GM18505 (cell line): Measurements from ENCODE around the gene GGT6.

Experiments
- ATAC-seq: cut with Tn5 transposase; IDR thresholded peaks from one replicate; pipeline ENCODE4 v1.9.1; 2021; ENCODE audit not compliant: unreplicated experiment
- POLR2A ChIP-seq: IDR thresholded peaks from 4 replicates; pipeline ENCODE4 v1.6.1; 2011; ENCODE audit warnings: borderline replicate concordance; ENCODE audit not compliant: insufficient read depth, insufficient read length; ENCODE audit errors: extremely low read depth

The GGT6 gene

DNA sequence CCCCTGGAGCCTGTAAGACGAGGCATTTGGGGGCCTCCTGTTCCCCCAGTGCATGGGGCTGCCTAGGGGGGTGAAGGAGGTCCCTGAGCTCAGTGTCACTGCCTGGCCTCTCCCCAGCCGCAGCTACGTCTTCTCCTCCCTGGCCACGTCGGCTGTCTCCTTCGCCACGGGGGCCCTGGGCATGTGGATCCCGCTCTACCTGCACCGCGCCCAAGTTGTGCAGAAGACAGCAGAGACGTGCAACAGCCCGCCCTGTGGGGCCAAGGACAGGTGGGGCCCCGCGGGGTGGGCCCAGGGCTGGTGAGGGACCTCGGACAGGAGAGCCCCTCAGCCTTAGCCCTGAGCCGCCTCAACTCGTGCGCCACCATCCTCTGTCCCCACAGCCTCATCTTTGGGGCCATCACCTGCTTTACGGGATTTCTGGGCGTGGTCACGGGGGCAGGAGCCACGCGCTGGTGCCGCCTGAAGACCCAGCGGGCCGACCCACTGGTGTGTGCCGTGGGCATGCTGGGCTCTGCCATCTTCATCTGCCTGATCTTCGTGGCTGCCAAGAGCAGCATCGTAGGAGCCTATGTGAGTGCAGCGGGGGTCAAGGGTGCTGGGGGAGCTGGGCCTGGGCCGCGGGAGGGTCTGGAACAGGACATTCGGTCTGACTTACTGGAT, 27.4 kb downstream of the GGT6 start:
- TF ChIP-seq POLR2A, result no peak
- ATAC-seq, result no peak

DNA sequence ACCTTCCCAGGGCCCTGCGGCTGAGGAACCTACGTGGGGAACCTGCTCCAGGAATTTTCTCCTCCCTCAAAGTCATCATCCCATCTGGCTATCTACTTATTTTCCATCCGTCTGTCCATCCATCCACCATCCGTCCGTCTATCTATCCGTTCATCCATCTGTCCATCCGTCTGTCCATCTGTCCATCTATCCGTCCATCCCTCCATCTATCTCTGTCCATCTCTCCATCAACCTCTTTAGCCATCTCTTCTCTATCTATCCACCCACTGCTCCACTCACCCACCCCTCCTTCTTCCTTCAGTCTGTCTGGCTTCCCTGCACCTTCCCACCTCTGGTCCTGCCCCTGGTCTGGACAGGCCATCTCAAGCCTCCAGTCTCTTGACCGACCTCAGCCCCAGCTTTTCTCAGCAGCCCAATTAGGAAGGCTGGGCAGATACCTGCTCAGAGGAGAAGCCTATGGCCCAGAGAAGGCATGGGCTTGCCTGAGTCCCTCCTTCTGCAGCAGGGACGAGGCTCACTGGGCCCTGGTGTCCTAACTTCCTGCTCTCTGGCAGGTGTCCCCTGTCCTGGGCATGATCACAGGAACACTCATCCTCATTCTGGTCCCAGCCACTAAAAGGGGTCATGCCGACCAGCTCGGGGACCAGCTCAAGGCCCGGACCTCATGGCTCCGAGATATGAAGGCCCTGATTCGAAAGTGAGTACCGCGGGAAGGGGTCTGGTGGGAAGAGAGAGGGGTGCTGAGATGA, 28.2 kb downstream of the GGT6 start:
- ATAC-seq, result no peak
- TF ChIP-seq POLR2A, result no peak

DNA sequence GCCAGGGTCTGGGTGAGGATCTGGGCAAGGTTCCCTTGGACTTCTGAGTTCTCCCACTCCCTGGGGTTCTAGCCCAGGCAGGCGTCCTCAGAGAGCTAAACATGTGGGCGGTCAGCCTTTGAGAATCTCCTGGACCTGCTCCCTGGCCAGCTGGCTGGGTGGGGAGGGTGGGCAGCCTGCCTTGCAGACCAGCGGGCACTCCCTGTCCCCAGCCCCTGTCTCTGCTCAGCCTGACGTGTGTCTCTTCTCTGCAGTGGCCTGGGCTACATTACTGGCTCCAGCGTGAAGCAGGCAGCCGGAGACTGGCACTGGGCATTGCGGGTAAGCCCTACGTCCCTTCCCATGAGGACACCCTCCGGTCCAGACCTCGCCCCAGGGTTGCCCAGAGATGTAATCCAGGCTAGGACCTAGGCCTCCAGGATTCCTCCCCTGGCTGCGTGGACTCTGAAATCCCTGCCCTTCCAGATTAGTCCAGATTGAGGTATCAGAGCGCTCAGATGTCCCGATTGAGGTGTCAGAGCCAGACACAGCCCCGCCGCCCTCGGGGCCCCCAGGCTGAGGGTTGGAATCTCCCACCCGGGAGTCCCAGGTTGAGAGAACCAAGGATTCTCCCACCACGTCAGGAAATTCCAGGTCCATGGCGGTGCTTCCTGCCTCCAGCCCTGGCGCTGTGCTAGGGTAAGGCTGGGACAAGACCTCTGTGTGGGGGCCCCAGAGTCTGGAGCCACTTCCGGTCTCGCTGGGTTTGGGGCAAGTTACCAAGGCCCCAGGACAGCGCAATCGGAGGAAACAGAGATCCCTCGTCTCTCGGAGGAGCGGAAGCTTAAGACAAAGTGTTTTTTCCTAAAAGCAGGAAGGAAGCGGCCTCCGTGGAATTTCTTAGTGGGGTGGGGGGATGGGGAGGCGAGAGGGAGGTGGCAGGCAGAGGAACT, 29.3 kb downstream of the GGT6 start:
- no peak for TF ChIP-seq POLR2A
- ATAC-seq, result no peak

DNA sequence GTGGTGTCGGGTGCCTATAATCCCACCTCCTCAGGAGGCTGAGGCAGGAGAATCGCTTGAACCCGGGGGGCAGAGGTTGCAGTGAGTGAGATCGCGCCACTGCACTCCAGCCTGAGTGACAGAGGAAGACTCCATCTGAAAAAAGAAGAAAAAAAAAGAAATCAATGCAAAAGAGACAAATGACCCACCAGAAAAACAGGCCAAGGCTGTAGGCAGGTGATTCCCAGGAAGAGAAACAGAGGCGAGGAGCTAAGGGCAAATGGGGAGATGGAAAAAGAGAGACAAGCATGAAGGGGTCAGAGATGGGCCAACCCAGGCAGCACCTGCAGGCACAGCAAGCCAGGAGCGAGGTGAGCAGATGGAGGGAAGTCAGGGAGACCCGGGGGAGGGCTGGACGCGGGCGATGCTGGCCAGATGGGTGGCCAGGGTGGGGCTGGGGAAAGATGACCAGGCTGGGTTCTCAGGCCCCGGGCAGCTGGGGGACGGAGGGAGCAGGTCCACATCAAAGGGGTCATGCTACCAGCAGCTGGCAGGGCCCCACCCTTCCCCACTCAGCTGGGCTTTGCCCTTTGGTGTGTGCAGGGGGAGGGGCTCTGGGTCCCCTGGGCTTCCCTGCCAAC, 30.7 kb downstream of the GGT6 start:
- no peak for TF ChIP-seq POLR2A
- ATAC-seq, result no peak

DNA sequence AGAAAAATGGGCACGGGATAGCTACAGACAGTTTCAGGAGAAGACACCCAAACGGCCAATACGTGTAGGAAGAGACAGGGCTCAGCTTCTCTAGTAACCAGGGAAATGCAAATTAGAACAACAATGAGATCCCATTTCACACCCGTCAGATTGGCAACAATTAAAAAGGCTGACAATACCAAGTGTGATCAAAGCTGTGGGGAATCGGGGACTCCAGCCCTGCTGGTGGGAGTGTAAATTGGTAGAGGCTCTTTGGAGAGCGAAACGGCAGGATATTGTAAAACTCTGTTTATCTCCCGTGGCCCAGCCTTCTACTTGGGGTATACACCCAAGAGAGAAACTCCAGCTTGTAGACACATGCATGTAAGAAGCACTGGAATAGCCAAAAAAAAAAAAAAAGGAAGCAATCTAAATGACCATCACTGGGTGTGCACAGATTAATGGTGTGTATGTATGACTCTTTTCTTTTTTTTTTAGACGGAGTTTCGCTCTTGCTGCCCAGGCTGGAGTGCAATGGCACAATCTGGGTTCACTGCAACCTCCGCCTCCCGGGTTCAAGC, 32.7 kb downstream of the GGT6 start:
- ATAC-seq, result no peak

DNA sequence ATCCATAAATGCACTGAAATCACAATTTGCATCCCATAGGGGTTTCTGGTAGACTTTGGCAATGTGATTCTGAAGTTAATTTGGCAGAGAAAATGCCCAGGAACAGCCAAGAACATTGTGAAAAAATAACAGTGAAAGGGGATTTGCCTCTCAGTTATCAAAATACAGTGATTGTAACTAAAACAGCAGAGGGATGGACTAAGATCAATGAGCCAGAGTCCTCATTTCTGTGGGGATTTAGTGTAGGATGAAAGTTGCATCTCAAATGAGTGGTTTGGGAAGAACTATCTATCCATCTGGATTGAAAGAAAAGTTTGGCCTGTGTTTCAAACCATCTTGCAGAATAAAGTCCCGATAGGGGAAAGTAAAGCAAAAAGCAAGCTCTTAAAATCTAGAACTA, 33.2 kb downstream of the GGT6 start:
- ATAC-seq, result no peak
- no peak for TF ChIP-seq POLR2A

More for the DNA sequence above, 32.7 kb downstream of the GGT6 start:
- TF ChIP-seq POLR2A, result no peak

DNA sequence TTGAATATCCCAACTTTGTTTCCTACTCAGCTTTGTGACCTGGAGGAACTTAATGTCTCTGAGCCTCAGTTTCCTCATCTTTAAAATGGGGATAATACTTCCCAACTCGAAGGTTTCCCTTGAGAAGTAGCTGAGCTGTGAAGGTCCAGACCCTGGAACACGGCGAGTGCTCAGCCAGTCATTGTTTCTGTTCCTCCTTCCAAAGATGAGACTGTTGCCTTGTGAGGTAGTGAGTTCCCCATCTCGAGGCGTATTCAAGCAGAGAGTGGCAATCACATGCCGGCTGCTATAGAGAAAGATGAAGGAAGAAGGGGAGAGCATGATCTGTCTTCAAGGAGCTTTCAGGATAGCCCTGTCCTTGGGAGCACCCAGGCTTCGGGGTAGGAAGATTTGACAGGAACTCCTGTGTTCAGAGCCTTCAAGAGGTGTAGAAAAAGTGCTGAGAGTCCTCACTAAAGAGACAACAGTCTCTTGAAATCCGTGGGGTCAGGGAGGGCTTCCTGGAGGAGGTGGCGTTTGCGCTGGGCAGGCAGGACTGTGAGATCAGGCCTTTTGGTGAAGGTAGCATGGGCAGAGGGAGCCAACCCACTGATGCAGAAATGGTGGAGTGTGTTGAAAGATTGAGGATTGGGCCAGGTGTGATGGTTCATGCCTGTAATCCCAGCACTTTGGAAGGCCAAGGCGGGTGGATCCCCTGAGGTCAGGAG, 34.5 kb downstream of the GGT6 start:
- TF ChIP-seq POLR2A, result no peak
- no peak for ATAC-seq

DNA sequence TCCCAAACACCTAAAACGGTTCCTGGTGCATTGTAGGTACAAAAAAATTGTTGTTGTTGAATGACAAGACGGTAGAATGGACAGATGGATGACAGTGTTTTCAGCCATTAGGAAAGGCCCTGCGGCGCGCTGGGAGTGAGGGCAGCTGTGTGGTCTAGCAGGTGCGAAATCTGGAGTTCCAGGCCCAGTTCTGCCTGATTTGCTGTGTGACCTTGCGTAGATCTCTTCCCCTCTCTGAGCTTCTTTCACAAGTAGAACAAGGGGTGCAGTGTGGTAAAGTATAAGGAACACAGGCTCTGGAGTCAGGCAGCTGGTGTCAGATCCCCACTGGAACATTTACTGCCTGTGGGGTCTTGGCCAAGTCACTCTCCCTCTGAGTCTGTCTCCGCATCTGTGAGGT, 36.4 kb downstream of the GGT6 start:
- no peak for TF ChIP-seq POLR2A
- no peak for ATAC-seq

DNA sequence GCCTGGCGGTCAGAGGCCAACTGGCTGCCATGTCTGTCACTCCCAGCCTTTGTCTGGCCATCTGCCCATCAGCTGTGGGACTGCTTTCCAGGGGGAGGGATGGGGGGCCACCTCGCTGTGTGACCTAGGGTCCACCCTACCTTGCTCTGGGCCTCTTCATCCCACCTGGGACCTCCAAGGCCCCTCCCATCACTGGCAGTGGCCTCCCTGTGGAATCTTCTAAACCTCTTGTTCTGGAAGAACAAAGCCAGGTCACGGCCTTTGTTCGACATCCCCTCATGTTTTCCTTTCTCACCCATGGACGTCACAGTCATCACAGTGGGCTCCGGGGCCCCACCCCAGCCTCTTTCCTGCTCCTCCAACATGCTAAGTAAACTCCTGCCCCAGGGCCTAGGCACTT, 37.7 kb downstream of the GGT6 start:
- ATAC-seq, result no peak
- TF ChIP-seq POLR2A, result no peak

DNA sequence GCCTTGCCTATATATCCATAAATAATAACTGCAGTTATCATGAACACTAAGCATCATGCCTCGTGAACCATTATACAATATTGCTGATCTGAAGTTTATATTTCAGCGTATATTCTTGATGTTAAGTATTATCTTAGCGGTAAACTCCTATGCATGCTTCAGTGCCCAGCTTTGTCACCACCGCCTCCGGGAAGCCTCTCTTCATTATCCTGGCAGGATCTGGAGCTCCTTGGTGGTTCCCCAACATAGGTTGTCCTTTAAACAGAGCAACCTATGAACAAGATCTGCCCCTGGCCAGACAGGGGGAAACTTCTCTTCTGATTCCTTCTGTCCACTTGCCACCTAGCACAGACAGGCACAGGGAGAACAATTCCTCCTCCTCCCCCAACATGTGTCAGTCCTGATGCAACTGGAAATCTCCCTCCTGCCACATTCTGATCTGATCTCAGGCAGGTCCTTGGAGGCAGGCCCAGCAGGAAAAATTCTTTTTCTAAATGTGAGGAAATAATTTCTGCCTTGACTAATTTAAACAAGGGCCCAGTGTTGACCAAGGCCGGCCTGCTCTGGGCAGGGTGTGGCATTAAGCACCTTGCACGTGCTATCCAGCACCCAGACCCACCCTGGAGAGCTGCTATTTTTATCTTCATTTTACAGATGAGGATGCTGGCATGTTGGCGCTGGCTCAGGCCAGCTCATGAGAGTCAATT, 39.3 kb downstream of the GGT6 start:
- no peak for ATAC-seq
- no peak for TF ChIP-seq POLR2A

DNA sequence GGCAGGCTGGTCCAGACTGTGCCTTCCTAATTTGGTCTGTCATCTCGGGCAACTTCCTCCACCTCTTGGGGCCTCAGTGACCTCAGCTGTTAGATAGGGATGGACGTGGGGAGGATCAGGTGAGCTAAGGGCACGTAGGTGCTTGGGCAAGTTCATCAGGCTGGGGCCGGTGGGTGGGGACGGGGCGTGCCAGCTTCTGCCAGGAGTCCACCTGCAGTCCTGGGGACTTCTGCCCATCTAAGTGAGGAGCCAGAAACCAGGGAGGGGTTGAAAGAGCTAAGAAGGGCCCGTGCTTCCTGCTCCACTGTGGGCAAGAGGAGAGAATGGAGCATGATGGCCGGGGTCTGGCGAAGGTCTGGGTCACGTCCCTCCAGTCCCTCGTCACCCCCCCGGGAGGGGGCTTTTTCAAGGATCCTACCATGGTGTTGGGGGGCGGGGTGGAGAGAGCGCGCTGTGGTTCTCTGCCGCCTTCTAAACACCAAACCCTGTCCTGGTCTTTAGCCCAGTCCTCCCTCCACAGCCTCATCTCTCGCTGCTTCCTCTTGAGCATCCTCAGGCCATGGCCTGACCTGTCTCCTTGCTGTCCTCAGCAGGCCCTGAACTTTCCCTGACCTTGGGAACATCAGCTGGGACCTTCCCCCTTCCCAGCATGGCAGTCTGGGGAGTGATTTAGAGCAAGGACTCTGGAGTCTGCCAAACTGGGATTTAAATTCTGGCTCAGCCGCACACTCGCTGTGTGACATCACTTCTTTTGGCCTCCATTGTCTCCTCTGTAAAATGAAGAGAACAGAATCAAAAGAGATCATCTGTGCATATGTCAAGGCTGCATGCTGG, 40.1 kb downstream of the GGT6 start:
- no peak for TF ChIP-seq POLR2A
- ATAC-seq, result no peak
